SK-N-SH (cell line): ENCODE results near the gene PKNOX2. TPM values are rescaled to one million over a fixed set of nuclear protein-coding genes. Genes with fewer than 3 reads are reported as not detected.

ENCODE experiments used
- CTCF ChIA-PET: fragments of 300-600, 350-600 bp; formaldehyde crosslinking; extraction: SDS; loops from one replicate; lab custom pipeline; 2021; lab: Yijun Ruan, JAX
- POLR2A ChIA-PET: fragments of 350-600 bp; sonication (Branson Sonifier 250); formaldehyde crosslinking; extraction: SDS; loops from one replicate; lab custom pipeline; 2020; ENCODE audit warnings: antibody characterized with exemption, inconsistent platforms; lab: Yijun Ruan, JAX
- DNase-seq: peaks from one replicate; pipeline ENCODE4 v3.0.0; 2012
- H2AFZ ChIP-seq: fragments of 200-600 bp; sonication (generic); 2 replicates; pipeline ENCODE4 v1.8.1; 2016; ENCODE audit warnings: antibody characterized with exemption, mild to moderate bottlenecking, low read depth
- H3F3A ChIP-seq: fragments of 200-600 bp; sonication (generic); replicated peaks from 2 replicates; pipeline ENCODE3; 2016; ENCODE audit warnings: antibody characterized with exemption, mild to moderate bottlenecking; ENCODE audit not compliant: insufficient read depth
- H3K27ac ChIP-seq, 2 experiments: fragments of 200-500 bp in 1 of 2; fragments of 200-600 bp in 1 of 2; sonication (Bioruptor generic) in 1 of 2; sonication (generic), shearing (Covaris generic) in 1 of 2; 2 replicates each; pipeline versions ENCODE4 v1.5.1 to v1.6.1; 2014 to 2016; ENCODE audit warnings: low read depth in 2 of 2, inconsistent platforms in 1 of 2, low read length in 1 of 2, mild to moderate bottlenecking in 1 of 2, mixed read lengths in 1 of 2
- H3K27me3 ChIP-seq: fragments of 200-600 bp; sonication (generic), shearing (Covaris generic); 2 replicates; pipeline ENCODE4 v1.6.1; 2016; ENCODE audit warnings: mixed run types; ENCODE audit not compliant: insufficient read depth
- H3K36me3 ChIP-seq, 2 experiments: fragments of 200-500 bp in 1 of 2; fragments of 200-600 bp in 1 of 2; sonication (Bioruptor generic) in 1 of 2; sonication (generic) in 1 of 2; replicated peaks in 1 of 2; 2 replicates each; pipeline versions ENCODE3 to v1.5.1; 2014 to 2016; ENCODE audit warnings: low read length in 1 of 2, mild to moderate bottlenecking in 1 of 2; ENCODE audit not compliant: insufficient read depth in 2 of 2, control insufficient read depth in 1 of 2
- H3K4me1 ChIP-seq, 2 experiments: fragments of 200-500 bp in 1 of 2; fragments of 200-600 bp in 1 of 2; sonication (Bioruptor generic) in 1 of 2; sonication (generic), shearing (Covaris generic) in 1 of 2; 2 replicates each; pipeline versions ENCODE4 v1.5.1 to v1.6.1; 2014 to 2016; ENCODE audit warnings: low read depth in 1 of 2, low read length in 1 of 2, mixed run types in 1 of 2; ENCODE audit not compliant: insufficient read depth in 2 of 2, control insufficient read depth in 1 of 2
- H3K4me2 ChIP-seq: fragments of 200-600 bp; sonication (generic), shearing (Covaris generic); 2 replicates; pipeline ENCODE4 v1.6.1; 2017; ENCODE audit warnings: mixed run types
- H3K4me3 ChIP-seq, 2 experiments: fragments of 200-500 bp in 1 of 2; fragments of 200-600 bp in 1 of 2; sonication (Bioruptor generic) in 1 of 2; sonication (generic), shearing (Covaris generic) in 1 of 2; 2 replicates each; pipeline versions ENCODE4 v1.5.1 to v1.8.1; 2014 to 2016; ENCODE audit warnings: low read depth in 2 of 2, inconsistent platforms in 1 of 2, low read length in 1 of 2, mild to moderate bottlenecking in 1 of 2, mixed read lengths in 1 of 2, moderate library complexity in 1 of 2
- H3K79me2 ChIP-seq: fragments of 200-600 bp; sonication (generic); 2 replicates; pipeline ENCODE4 v1.8.1; 2017; ENCODE audit warnings: mild to moderate bottlenecking; ENCODE audit not compliant: insufficient read depth
- H3K9ac ChIP-seq: fragments of 200-600 bp; sonication (generic); 2 replicates; pipeline ENCODE4 v1.6.1; 2017; ENCODE audit warnings: mixed run types
- H3K9me2 ChIP-seq: fragments of 200-600 bp; sonication (generic); 2 replicates; pipeline ENCODE4 v1.6.1; 2017; ENCODE audit warnings: mixed run types
- H3K9me3 ChIP-seq: fragments of 200-600 bp; sonication (generic); 2 replicates; pipeline ENCODE4 v1.6.1; 2017; ENCODE audit warnings: mixed run types, mild to moderate bottlenecking, moderate library complexity
- H4K20me1 ChIP-seq: fragments of 200-600 bp; sonication (generic); 2 replicates; pipeline ENCODE4 v1.6.1; 2017; ENCODE audit warnings: mild to moderate bottlenecking, mixed run types; ENCODE audit not compliant: insufficient read depth
- EZH2phosphoT487 ChIP-seq: fragments of 200-600 bp; sonication (generic); IDR thresholded peaks from 2 replicates; pipeline ENCODE4 v1.6.1; 2017; ENCODE audit warnings: low read depth, mixed run types, mild to moderate bottlenecking, antibody characterized with exemption, moderate library complexity, borderline replicate concordance
- FOSL2 ChIP-seq: IDR thresholded peaks from 2 replicates; pipeline ENCODE4 v1.4.0; 2012; ENCODE audit warnings: low read depth, mild to moderate bottlenecking, moderate library complexity, borderline replicate concordance
- FOXJ3 ChIP-seq: sonication (generic); formaldehyde crosslinking; IDR thresholded peaks from 2 replicates; pipeline ENCODE4 v1.5.1; 2020; ENCODE audit warnings: mild to moderate bottlenecking, missing genetic modification reagents
- MAX ChIP-seq: IDR thresholded peaks from 2 replicates; pipeline ENCODE4 v1.4.0; 2012; ENCODE audit warnings: low read depth
- MEF2A ChIP-seq: IDR thresholded peaks from 2 replicates; pipeline ENCODE4 v1.4.0; 2012; ENCODE audit warnings: low read depth, borderline replicate concordance
- NRF1 ChIP-seq: IDR thresholded peaks from 2 replicates; pipeline ENCODE4 v1.6.1; 2012; ENCODE audit warnings: low read depth, mild to moderate bottlenecking, low read length
- POLR2AphosphoS5 ChIP-seq: IDR thresholded peaks from 2 replicates; pipeline ENCODE4 v1.6.1; 2012; ENCODE audit warnings: low read depth, low read length
- RAD21 ChIP-seq: IDR thresholded peaks from 2 replicates; pipeline ENCODE4 v1.6.1; 2012; ENCODE audit warnings: mild to moderate bottlenecking, low read length
- RCOR1 ChIP-seq: fragments of 150-350 bp; IDR thresholded peaks from 2 replicates; pipeline ENCODE4 v1.6.1; 2017; ENCODE audit warnings: antibody characterized with exemption, low read length
- RFX5 ChIP-seq: IDR thresholded peaks from 2 replicates; pipeline ENCODE4 v1.6.1; 2012; ENCODE audit warnings: mild to moderate bottlenecking, improper control_type of control experiment, low read length
- SMC3 ChIP-seq: IDR thresholded peaks from 2 replicates; pipeline ENCODE4 v1.6.1; 2012; ENCODE audit warnings: low read depth, low read length, improper control_type of control experiment
- TCF12 ChIP-seq: IDR thresholded peaks from 2 replicates; pipeline ENCODE4 v1.4.0; 2012
- USF1 ChIP-seq: IDR thresholded peaks from 2 replicates; pipeline ENCODE4 v1.4.0; 2012; ENCODE audit warnings: low read depth, borderline replicate concordance
- WGBS: methylation state at CpG from one replicate; pipeline ENCODE4 v1.1.6; 2017; ENCODE audit warnings: low lambda C conversion rate; 5-methylcytosine and 5-hydroxymethylcytosine counted together
- polyA plus RNA-seq, 3 experiments: library from polyadenylated mRNA; depleted of rRNA; stranded (reverse); fragments of >200 nt; gene quantifications; 2 replicates each; pipeline ENCODE4 v1.2.3, GENCODE V29; 2012
- TF ChIP-seq, protein P1 (sequence below): IDR thresholded peaks from 2 replicates; pipeline ENCODE4 v1.4.0; 2012; ENCODE audit warnings: low read depth, borderline replicate concordance

PKNOX2 gene
- polyA plus RNA-seq, 1 of the 3 experiments (the other 2 are of a cell fraction) = 0.02 TPM

GRCh38 chr11:125154378-125155099, 10.0 kb upstream of the PKNOX2 start (continued):
- TF ChIP-seq NRF1 (no peak), MEF2A (no peak)
- TF ChIP-seq, all 33 proteins: peak for 0

- Histone ChIP-seq H3F3A (no peaks in the 10 kb centered on the region), H3K9me3 (no peaks in the 10 kb centered on the region), H3K9ac (no peak overlapping the region), H3K4me3 (no peak overlapping the region), H3K36me3 (no peaks in the 10 kb centered on the region), H3K27me3 (peaks cover 11% of the 10 kb centered on the region; the same call in 1 of the 2 replicates), H3K27ac (no peak overlapping the region), H3K79me2 (no peaks in the 10 kb centered on the region), H3K4me1 (peaks cover 0 to 8% of the 10 kb centered on the region in 2 experiments; a peak in 1 of 4 replicates), H3K4me2 (no peak overlapping the region), H3K9me2 (no peaks in the 10 kb centered on the region), H2AFZ (no peak overlapping the region), H4K20me1 (no peaks in the 10 kb centered on the region)
- TF ChIP-seq MAX (no peak), EZH2phosphoT487 (no peak), RAD21 (no peak), NRF1 (no peak), TCF12 (no peak), USF1 (no peak), FOXJ3 (CRISPR knock-in tag) (no peak), RCOR1 (no peak), POLR2AphosphoS5 (no peak), FOSL2 (no peak), RFX5 (no peak), SMC3 (no peak)
- TF ChIP-seq, protein P1, sequence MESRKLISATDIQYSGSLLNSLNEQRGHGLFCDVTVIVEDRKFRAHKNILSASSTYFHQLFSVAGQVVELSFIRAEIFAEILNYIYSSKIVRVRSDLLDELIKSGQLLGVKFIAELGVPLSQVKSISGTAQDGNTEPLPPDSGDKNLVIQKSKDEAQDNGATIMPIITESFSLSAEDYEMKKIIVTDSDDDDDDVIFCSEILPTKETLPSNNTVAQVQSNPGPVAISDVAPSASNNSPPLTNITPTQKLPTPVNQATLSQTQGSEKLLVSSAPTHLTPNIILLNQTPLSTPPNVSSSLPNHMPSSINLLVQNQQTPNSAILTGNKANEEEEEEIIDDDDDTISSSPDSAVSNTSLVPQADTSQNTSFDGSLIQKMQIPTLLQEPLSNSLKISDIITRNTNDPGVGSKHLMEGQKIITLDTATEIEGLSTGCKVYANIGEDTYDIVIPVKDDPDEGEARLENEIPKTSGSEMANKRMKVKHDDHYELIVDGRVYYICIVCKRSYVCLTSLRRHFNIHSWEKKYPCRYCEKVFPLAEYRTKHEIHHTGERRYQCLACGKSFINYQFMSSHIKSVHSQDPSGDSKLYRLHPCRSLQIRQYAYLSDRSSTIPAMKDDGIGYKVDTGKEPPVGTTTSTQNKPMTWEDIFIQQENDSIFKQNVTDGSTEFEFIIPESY = no peak
- DNase-seq = no peak
- WGBS = 74% methylated on average over 6 of the region's 6 CpGs
- CTCF ChIA-PET = interaction anchor here (1.5 to 3.5 kb wide), 2 partner anchors 13 to 250 kb away, joined by 9 to 12 read pairs; no protein-coding TSS in a partner anchor
- POLR2A ChIA-PET = no interaction called here
Observed at GRCh38 chr11:125155100-125155444, 9.5 kb upstream of the PKNOX2 start.
